Prostate gland (tissue), 2 donors: ENCODE results near the gene TRIM39. TPM values are rescaled to one million over a fixed set of nuclear protein-coding genes. Genes with fewer than 3 reads are reported as not detected.
"Not testable (repeated sequence)": the region's sequence is repeated elsewhere in the genome, so short reads cannot be mapped to it uniquely, and the experiment has no call there.

Source experiments
- DNase-seq: peaks from one replicate; pipeline ENCODE4 v3.0.0-alpha.2; 2019; ENCODE audit warnings: low spot score
- H3K27ac ChIP-seq, 2 donors: fragments of 200-600 bp; sonication (generic); 2 replicates each; pipeline ENCODE4 v1.5.1; 2017 to 2019
- H3K27me3 ChIP-seq: fragments of 200-600 bp; sonication (generic); replicated peaks from 2 replicates; pipeline ENCODE4 v1.5.1; 2019; ENCODE audit not compliant: insufficient read depth
- H3K36me3 ChIP-seq, 2 donors: fragments of 200-600 bp; sonication (generic); 1 replicate in 1 of 2; 2 replicates in 1 of 2; pipeline versions ENCODE4 v1.5.1 to v1.8.1; 2017 to 2019
- H3K4me1 ChIP-seq: fragments of 200-600 bp; sonication (generic); replicated peaks from 2 replicates; pipeline ENCODE4 v1.5.1; 2019
- H3K4me3 ChIP-seq, 2 donors: fragments of 200-600 bp; sonication (generic); 2 replicates each; pipeline ENCODE4 v1.5.1; 2017 to 2019
- H3K9me3 ChIP-seq: fragments of 200-600 bp; sonication (generic); 2 replicates; pipeline ENCODE4 v1.5.1; 2017
- CTCF ChIP-seq, 4 experiments: fragments of 200-600 bp in 2 of 4; fragments of 450-650 bp in 2 of 4; sonication (generic) in 2 of 4; IDR thresholded peaks; 1 replicate in 3 of 4; 2 replicates in 1 of 4; pipeline ENCODE4 v1.5.1; 2016 to 2019; ENCODE audit warnings: antibody characterized with exemption in 4 of 4, mild to moderate bottlenecking in 2 of 4, moderate library complexity in 2 of 4
- POLR2A ChIP-seq: fragments of 450-650 bp; IDR thresholded peaks from one replicate; pipeline ENCODE4 v1.6.1; 2016; ENCODE audit warnings: antibody characterized with exemption, mild to moderate bottlenecking
- POLR2AphosphoS5 ChIP-seq: sonication (generic); formaldehyde crosslinking; IDR thresholded peaks from one replicate; pipeline ENCODE4 v1.6.1; 2017; ENCODE audit warnings: antibody characterized with exemption
- WGBS: methylation state at CpG from one replicate; pipeline ENCODE4 v1.1.5; 2018; 5-methylcytosine and 5-hydroxymethylcytosine counted together
- intact Hi-C: fragments of 100-400 bp; cut with DNase I; formaldehyde crosslinking; loops from one replicate; pipeline ENCODE4 v1.14.2; 2022
- total RNA-seq, 2 donors: library from RNA; depleted of rRNA; stranded (reverse); fragments of >200 nt; gene quantifications; one replicate each; pipeline ENCODE4 v1.1.0, GENCODE V29; 2016

The TRIM39 gene
- total RNA-seq, 2 donors from 2014 or later: 15.2 to 27.7 TPM

DNA sequence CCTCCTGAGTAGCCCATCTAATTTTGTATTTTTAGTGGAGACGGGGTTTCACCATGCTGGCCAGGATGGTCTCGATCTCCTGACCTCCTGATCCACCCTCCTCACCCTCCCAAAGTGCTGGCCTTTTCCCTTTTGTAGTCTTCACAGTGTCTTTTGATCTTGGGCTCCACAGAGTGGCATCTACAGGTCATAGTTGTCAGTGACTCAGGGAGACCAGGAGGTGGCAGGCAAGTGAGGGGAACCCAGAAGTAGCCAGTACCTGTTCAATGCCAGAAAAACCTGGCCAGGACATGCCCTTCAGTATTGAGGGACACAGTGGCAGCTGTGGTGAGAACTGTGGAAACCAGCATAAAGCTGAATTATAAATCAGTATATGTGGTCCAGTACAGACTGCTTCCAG, 37.9 kb downstream of the TRIM39 start:
- H3K27me3 ChIP-seq: peaks cover 2% of the 10 kb centered on the region
- H3K36me3 ChIP-seq: no peaks in the 10 kb centered on the region
- 94% methylated on average over 2 of the region's 2 CpGs for WGBS
- no peaks in the 10 kb centered on the region for H3K4me1 ChIP-seq
- TF ChIP-seq POLR2A (no peak), CTCF (IDR thresholded peaks at IDR 0.05) (no peak), POLR2AphosphoS5 (no peak)
- no peaks in the 10 kb centered on the region for H3K9me3 ChIP-seq
- no peak overlapping the region for H3K27ac ChIP-seq
- intact Hi-C loops: no loop called here
- no peak for DNase-seq
- H3K4me3 ChIP-seq: no peak overlapping the region

GRCh38 chr6:30369280-30369679, 42.6 kb downstream of the TRIM39 start:
- H3K36me3 ChIP-seq, DNase-seq, H3K27me3 ChIP-seq, H3K9me3 ChIP-seq, H3K27ac ChIP-seq, H3K4me3 ChIP-seq, H3K4me1 ChIP-seq, intact Hi-C loops: not testable (repeated sequence)
- 24% methylated on average over 1 of the region's 1 CpG for WGBS

GRCh38 chr6:30378290-30378937, 51.7 kb downstream of the TRIM39 start:
- Histone ChIP-seq H3K36me3 (no peaks in the 10 kb centered on the region), H3K4me3 (no peak overlapping the region), H3K4me1 (no peaks in the 10 kb centered on the region), H3K27ac (no peak overlapping the region), H3K27me3 (no peaks in the 10 kb centered on the region), H3K9me3 (no peaks in the 10 kb centered on the region)
- WGBS: 0% methylated on average over 1 of the region's 1 CpG
- no peak for DNase-seq
- TF ChIP-seq POLR2AphosphoS5 (no peak), POLR2A (no peak), CTCF (IDR thresholded peaks at IDR 0.05) (no peak)
- intact Hi-C loops: no loop called here

GRCh38 chr6:30380464-30380863, 53.7 kb downstream of the TRIM39 start:
- TF ChIP-seq POLR2A (no peak), POLR2AphosphoS5 (no peak), CTCF (IDR thresholded peaks at IDR 0.05) (no peak)
- Histone ChIP-seq H3K36me3 (no peaks in the 10 kb centered on the region), H3K4me1 (no peaks in the 10 kb centered on the region), H3K4me3 (no peak overlapping the region), H3K9me3 (no peaks in the 10 kb centered on the region), H3K27me3 (no peaks in the 10 kb centered on the region), H3K27ac (no peak overlapping the region)
- DNase-seq: no peak
- 25% methylated on average over 5 of the region's 5 CpGs for WGBS
- intact Hi-C loops: no loop called here

DNA sequence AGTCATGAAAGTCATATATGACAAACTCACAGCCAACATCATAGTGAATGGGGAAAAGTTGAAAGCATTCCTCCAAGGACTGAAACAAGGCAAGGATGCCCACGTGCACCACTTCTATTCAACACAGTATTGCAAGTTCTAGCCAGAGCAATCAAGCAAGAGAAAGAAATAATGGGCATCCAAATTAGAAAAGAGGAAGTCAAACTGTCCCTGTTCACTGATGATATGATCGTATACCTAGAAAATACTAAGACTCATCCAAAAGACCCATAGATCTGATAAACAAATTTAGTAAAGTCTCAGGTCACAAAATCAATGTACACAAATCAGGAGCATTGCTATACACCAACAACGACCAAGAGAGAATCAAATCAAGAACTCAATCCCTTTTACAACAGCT, 59.4 kb downstream of the TRIM39 start:
- H3K36me3 ChIP-seq: no peaks in the 10 kb centered on the region
- no peaks in the 10 kb centered on the region for H3K9me3 ChIP-seq
- no peak overlapping the region for H3K4me3 ChIP-seq
- no peak for DNase-seq
- no peaks in the 10 kb centered on the region for H3K4me1 ChIP-seq
- H3K27me3 ChIP-seq: no peaks in the 10 kb centered on the region
- no peak overlapping the region for H3K27ac ChIP-seq
- 42% methylated on average over 3 of the region's 3 CpGs for WGBS
- TF ChIP-seq POLR2A: no peak
- no peak for TF ChIP-seq POLR2AphosphoS5
- TF ChIP-seq CTCF (IDR thresholded peaks at IDR 0.05): no peak
- intact Hi-C loops: no loop called here
